Fibroblast of skin of scalp (primary cell): Measurements from ENCODE around the gene KANK3.
A peak's percentile ranks its signal among the peaks of the same experiment; 100 is the strongest.
"Not testable (repeated sequence)": the region's sequence is repeated elsewhere in the genome, so short reads cannot be mapped to it uniquely, and the experiment has no call there.

Experiments used
- DNase-seq: peaks from one replicate; pipeline ENCODE4 v3.0.0-alpha.2; 2013

KANK3 gene

GRCh38 chr19:8316351-8317125 lies 26.5 kb downstream of the KANK3 start:
- DNase-seq = no peak

- DNase-seq = not testable (repeated sequence)
These were observed 28.0 kb downstream of the KANK3 start for GRCh38 chr19:8314981-8315640.

GRCh38 chr19:8311461-8312260 lies 31.4 kb downstream of the KANK3 start:
- no peak for DNase-seq

- no peak for DNase-seq
These were observed 32.6 kb downstream of the KANK3 start for GRCh38 chr19:8310342-8311055.

GRCh38 chr19:8308891-8309291 lies 34.2 kb downstream of the KANK3 start:
- DNase-seq = no peak

GRCh38 chr19:8307965-8308866 lies 34.8 kb downstream of the KANK3 start, which contains the start of gene CD320:
Gene CD320, minus strand, starts transcription at chr19:8308358. Its CDS starts 68 bp downstream, at chr19:8308290.
- peak; percentile 89 for DNase-seq

- no peak for DNase-seq
These were observed 35.6 kb downstream of the KANK3 start for GRCh38 chr19:8307400-8307964.

GRCh38 chr19:8306235-8307054 lies 36.6 kb downstream of the KANK3 start:
- no peak for DNase-seq

GRCh38 chr19:8305798-8306197 lies 37.3 kb downstream of the KANK3 start:
- no peak for DNase-seq

GRCh38 chr19:8304841-8305621 lies 38.0 kb downstream of the KANK3 start:
- no peak for DNase-seq

- no peak for DNase-seq
These were observed 40.3 kb downstream of the KANK3 start for GRCh38 chr19:8302734-8303133.

GRCh38 chr19:8302357-8302691 lies 40.7 kb downstream of the KANK3 start:
- DNase-seq = no peak

- not testable (repeated sequence) for DNase-seq
These were observed 51.7 kb downstream of the KANK3 start for GRCh38 chr19:8291337-8291736.

- DNase-seq = not testable (repeated sequence)
These were observed 66.6 kb downstream of the KANK3 start for GRCh38 chr19:8276508-8276907.
